Progenitor cell of endocrine pancreas (in vitro differentiated cells): ENCODE measurements around the gene ROBO2. TPM values are rescaled to one million over a fixed set of nuclear protein-coding genes. Genes with fewer than 3 reads are reported as not detected.

Experiments used
- DNase-seq: peaks from one replicate; pipeline ENCODE4 v3.0.0; 2021; ENCODE audit warnings: low spot score; ENCODE audit not compliant: unreplicated experiment
- H3K27ac Mint-ChIP-seq: 2 replicates; pipeline ENCODE4 v1.8.0; 2021; ENCODE audit warnings: mild to moderate bottlenecking, moderate library complexity, mixed read lengths
- H3K27me3 Mint-ChIP-seq: 2 replicates; pipeline ENCODE4 v1.8.0; 2021; ENCODE audit warnings: mixed read lengths
- H3K36me3 Mint-ChIP-seq: 2 replicates; pipeline ENCODE4 v1.8.0; 2022; ENCODE audit warnings: mixed read lengths; ENCODE audit not compliant: insufficient read depth
- H3K4me1 Mint-ChIP-seq: 2 replicates; pipeline ENCODE4 v1.8.0; 2021; ENCODE audit warnings: low read depth, mixed read lengths
- H3K4me3 Mint-ChIP-seq: 2 replicates; pipeline ENCODE4 v1.8.0; 2021; ENCODE audit warnings: low read depth, mild to moderate bottlenecking, moderate library complexity, mixed read lengths
- H3K9me3 Mint-ChIP-seq: 2 replicates; pipeline ENCODE4 v1.8.0; 2021; ENCODE audit warnings: low read depth, mixed read lengths
- CTCF ChIP-seq: fragments of 200-600 bp; sonication (generic); IDR thresholded peaks from one replicate; pipeline ENCODE4 v1.5.0; 2021; ENCODE audit warnings: antibody characterized with exemption, mild to moderate bottlenecking; ENCODE audit not compliant: unreplicated experiment
- total RNA-seq: library from RNA; stranded (reverse); gene quantifications from 2 replicates; pipeline ENCODE4 v1.2.1, GENCODE V29; 2021

ROBO2 gene
- total RNA-seq, 1 donor from 2014 or later: 75.2 TPM

GRCh38 chr3:77251136-77251535 lies 211.2 kb downstream of the ROBO2 start:
- Mint-ChIP-seq H3K36me3 (peaks cover 5% of the 10 kb centered on the region), H3K27ac (no peak overlapping the region), H3K9me3 (peaks cover 4% of the 10 kb centered on the region), H3K27me3 (no peaks in the 10 kb centered on the region), H3K4me1 (peaks cover 15% of the 10 kb centered on the region), H3K4me3 (no peak overlapping the region)
- DNase-seq: no peak
- no peak for TF ChIP-seq CTCF

- H3K4me1 Mint-ChIP-seq: peaks cover 37% of the 10 kb centered on the region
- H3K27ac Mint-ChIP-seq: peak overlapping the region; percentile 25
- H3K36me3 Mint-ChIP-seq: peaks cover 8% of the 10 kb centered on the region
- DNase-seq: peak; percentile 33
- peaks cover 10% of the 10 kb centered on the region for H3K9me3 Mint-ChIP-seq
- H3K4me3 Mint-ChIP-seq: no peak overlapping the region
- H3K27me3 Mint-ChIP-seq: no peaks in the 10 kb centered on the region
- peak; percentile 84 for TF ChIP-seq CTCF
Observed at GRCh38 chr3:77254967-77255831, 215.3 kb downstream of the ROBO2 start.

- Mint-ChIP-seq H3K27me3 (no peaks in the 10 kb centered on the region), H3K9me3 (peaks cover 10% of the 10 kb centered on the region), H3K4me1 (peaks cover 45% of the 10 kb centered on the region), H3K36me3 (peaks cover 3% of the 10 kb centered on the region), H3K27ac (peak overlapping the region; percentile 43), H3K4me3 (no peak overlapping the region)
- DNase-seq: no peak
- TF ChIP-seq CTCF: peak; percentile 12
Observed at GRCh38 chr3:77256584-77257503, 216.9 kb downstream of the ROBO2 start.

- no peak for TF ChIP-seq CTCF
- Mint-ChIP-seq H3K4me1 (peaks cover 44% of the 10 kb centered on the region), H3K4me3 (no peak overlapping the region), H3K27ac (no peak overlapping the region), H3K9me3 (peaks cover 6% of the 10 kb centered on the region), H3K36me3 (peaks cover 3% of the 10 kb centered on the region), H3K27me3 (no peaks in the 10 kb centered on the region)
- DNase-seq: no peak
Observed at GRCh38 chr3:77259694-77260093, 219.8 kb downstream of the ROBO2 start.

GRCh38 chr3:77262361-77262760 lies 222.5 kb downstream of the ROBO2 start:
- no peaks in the 10 kb centered on the region for H3K27me3 Mint-ChIP-seq

More at GRCh38 chr3:77262361-77262760, 222.5 kb downstream of the ROBO2 start:
- Mint-ChIP-seq H3K9me3 (peaks cover 9% of the 10 kb centered on the region), H3K27ac (no peak overlapping the region), H3K36me3 (peaks cover 4% of the 10 kb centered on the region), H3K4me3 (no peak overlapping the region), H3K4me1 (peaks cover 24% of the 10 kb centered on the region)
- no peak for DNase-seq
- no peak for TF ChIP-seq CTCF
